Measurements from ENCODE around the gene FASN. TPM values are rescaled to one million over a fixed set of nuclear protein-coding genes. Genes with fewer than 3 reads are reported as not detected.

The FASN gene
- total RNA-seq, 2 donors from 2014 or later = 13.8 to 46.4 TPM

DNA sequence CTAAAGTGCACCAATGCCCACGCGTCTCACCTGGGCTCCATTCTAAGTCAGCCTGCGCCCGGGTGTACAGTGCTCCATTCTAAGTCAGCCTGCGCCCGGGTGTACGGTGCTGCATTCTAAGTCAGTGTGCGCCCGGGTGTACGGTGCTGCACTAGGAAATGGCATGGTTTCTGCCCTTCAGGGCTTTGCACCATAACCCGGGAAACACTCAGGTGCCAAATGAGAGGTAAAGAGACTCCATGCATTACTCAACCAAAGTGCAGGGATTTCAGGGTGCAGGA is 29.2 kb upstream of the FASN start:
- no peak for DNase-seq (ENCODE audit: low spot score)
- H3K36me3 ChIP-seq = no peaks in the 10 kb centered on the region
- TF ChIP-seq, protein P1, sequence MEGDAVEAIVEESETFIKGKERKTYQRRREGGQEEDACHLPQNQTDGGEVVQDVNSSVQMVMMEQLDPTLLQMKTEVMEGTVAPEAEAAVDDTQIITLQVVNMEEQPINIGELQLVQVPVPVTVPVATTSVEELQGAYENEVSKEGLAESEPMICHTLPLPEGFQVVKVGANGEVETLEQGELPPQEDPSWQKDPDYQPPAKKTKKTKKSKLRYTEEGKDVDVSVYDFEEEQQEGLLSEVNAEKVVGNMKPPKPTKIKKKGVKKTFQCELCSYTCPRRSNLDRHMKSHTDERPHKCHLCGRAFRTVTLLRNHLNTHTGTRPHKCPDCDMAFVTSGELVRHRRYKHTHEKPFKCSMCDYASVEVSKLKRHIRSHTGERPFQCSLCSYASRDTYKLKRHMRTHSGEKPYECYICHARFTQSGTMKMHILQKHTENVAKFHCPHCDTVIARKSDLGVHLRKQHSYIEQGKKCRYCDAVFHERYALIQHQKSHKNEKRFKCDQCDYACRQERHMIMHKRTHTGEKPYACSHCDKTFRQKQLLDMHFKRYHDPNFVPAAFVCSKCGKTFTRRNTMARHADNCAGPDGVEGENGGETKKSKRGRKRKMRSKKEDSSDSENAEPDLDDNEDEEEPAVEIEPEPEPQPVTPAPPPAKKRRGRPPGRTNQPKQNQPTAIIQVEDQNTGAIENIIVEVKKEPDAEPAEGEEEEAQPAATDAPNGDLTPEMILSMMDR (IDR thresholded peaks at IDR 0.05) = no peak
- H3K27ac ChIP-seq = no peak overlapping the region
- no peaks in the 10 kb centered on the region for H3K27me3 ChIP-seq
- H3K4me3 ChIP-seq = no peak overlapping the region
- H3K9me3 ChIP-seq = no peaks in the 10 kb centered on the region
- H3K4me1 ChIP-seq = no peaks in the 10 kb centered on the region

DNA sequence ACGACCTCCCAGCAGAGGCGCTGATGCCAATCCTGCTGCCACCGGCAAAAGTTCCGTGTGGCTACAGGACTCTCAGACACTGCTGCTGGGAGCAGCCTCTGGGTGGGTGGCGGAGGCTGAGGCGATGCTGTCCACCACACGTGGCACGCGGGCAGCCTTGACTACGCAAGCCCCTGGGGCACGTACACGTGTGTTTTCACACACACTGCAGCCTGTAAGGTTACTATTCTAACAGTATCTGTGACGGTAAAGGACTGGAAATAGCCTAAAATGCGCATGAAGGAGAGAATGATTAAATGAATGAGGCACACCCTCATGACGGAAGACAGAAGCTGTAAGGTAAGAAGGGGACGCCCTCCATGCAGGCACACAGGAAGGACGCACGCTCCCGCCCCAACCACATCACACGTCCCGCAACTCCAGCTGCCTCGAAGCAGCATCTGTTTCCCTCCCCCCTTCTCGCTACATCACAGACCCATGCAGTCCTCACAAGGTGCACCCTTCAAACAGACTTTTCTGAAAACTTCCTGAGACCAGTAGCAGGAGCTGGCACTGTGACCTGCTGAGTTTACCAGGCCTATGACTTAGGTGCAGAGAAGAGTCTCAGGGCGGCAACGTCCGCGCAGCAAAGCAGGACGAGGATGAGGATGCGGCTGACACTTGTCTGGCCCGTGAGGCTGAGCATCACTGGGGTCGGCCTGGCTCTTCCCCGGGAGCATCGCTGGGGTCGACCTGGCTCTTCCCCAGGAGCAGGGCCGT is 28.7 kb upstream of the FASN start:
- Histone ChIP-seq H3K4me3 (no peak overlapping the region), H3K9me3 (no peaks in the 10 kb centered on the region), H3K36me3 (no peaks in the 10 kb centered on the region), H3K4me1 (no peaks in the 10 kb centered on the region), H3K27ac (no peak overlapping the region), H3K27me3 (no peaks in the 10 kb centered on the region)
- DNase-seq (ENCODE audit: low spot score) = no peak
- TF ChIP-seq, protein P1 (IDR thresholded peaks at IDR 0.05) = no peak

DNA sequence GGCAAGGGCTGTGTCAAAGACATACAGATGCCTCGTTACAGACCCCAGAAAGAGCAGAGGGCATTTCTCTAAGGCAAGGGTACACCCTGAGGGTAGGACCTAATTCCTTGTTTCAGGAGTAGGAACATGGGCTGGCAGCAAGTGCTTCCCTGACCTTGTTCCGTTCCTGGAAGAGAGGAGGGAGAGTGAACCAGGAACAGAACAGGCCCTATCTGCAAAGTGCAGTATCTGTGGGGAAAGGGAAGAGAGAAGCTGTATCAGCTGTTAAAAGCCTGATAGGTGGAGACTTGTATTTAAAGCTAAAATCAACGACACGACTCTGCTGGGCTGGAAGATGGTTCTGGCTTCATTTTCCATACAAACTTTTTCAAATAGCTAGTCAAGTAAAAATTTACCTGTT is 26.1 kb upstream of the FASN start:
- H3K4me3 ChIP-seq = no peak overlapping the region
- H3K36me3 ChIP-seq = no peaks in the 10 kb centered on the region
- H3K9me3 ChIP-seq = no peaks in the 10 kb centered on the region
- H3K27me3 ChIP-seq = no peaks in the 10 kb centered on the region
- H3K27ac ChIP-seq = no peak overlapping the region
- TF ChIP-seq, protein P1 (IDR thresholded peaks at IDR 0.05) = no peak
- no peak for DNase-seq (ENCODE audit: low spot score)
- no peaks in the 10 kb centered on the region for H3K4me1 ChIP-seq

DNA sequence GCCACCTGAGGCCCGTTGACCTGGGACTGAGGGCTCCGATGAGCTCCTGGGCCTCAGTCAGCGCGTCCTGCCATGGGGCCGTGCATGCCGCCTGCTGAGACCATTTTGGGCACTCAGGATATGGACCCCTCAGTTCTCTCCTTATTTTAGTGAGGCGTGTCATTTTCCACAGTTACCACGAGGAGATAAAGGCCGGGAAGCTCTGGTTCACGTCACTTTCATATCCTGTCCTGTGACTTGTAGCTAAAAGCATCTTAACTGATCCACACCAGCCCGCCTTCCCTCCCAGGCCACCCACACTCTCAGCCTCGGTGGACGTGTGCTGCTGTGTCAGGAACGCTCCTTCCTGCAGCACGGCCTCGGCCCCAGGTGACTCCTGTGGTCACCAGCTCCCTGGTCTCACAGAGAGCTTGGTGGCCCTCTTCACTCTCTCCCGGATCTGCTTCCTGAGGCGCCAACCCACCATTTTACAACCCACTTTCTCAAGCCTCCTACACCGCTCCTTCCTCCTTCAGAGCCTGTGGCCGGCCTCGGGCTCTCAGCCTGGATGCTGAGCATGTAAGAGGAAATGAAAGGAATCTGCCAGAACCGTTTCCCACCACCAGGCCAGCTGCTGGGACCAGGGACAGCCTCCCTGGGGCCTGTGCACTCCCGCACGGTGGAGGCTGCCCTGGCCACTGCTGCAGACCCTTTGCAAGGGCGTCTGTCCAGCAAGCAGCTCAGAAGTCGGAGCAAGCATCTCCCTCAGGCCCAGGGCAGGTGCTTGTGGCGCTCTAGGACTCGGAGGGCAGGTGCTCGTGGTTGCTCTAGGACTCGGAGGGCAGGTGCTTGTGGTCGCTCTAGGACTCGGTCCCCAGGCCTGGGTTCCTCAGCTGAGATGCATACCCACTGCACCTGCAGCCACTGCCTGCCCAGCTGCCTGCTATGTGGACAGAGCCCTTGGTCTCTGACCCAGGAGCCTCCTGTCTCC is 23.9 kb upstream of the FASN start:
- Histone ChIP-seq H3K4me3 (no peak overlapping the region), H3K27ac (no peak overlapping the region), H3K36me3 (no peaks in the 10 kb centered on the region), H3K27me3 (no peaks in the 10 kb centered on the region), H3K4me1 (no peaks in the 10 kb centered on the region), H3K9me3 (no peaks in the 10 kb centered on the region)
- DNase-seq (ENCODE audit: low spot score) = no peak
- TF ChIP-seq, protein P1 (IDR thresholded peaks at IDR 0.05) = no peak

DNA sequence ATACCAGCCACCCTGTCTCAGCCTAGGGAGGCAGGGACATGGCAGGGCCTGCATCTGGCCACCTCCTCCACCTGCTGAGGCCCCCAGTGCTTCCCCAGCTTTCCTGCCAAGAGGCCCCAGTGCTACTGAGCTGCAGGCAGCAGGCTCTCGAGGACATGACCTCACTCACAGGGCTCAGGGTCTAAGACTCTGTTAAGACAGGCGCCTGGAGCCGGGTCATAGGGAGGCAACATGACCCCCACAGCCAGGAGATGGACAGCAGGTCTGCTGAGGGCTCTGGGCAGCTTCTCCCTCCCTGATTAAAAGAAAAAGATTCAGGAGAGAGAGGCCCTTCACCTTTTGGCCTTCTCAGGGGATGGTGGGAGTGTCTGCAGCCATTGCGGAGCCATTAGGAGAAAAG is 23.2 kb upstream of the FASN start:
- TF ChIP-seq, protein P1 (IDR thresholded peaks at IDR 0.05) = no peak

More for the DNA sequence above, 23.2 kb upstream of the FASN start:
- DNase-seq (ENCODE audit: low spot score) = no peak
- H3K27ac ChIP-seq = no peak overlapping the region
- no peaks in the 10 kb centered on the region for H3K4me1 ChIP-seq
- H3K9me3 ChIP-seq = no peaks in the 10 kb centered on the region
- no peaks in the 10 kb centered on the region for H3K27me3 ChIP-seq
- no peak overlapping the region for H3K4me3 ChIP-seq
- no peaks in the 10 kb centered on the region for H3K36me3 ChIP-seq
